Activated naive CD4-positive, alpha-beta T cell treated with anti-CD3 and anti-CD28 coated beads, Interleukin-2, amount 50 U/mL, for 24 hours (primary cell): ENCODE data around the gene ATG101.
"Not testable (repeated sequence)": the region's sequence is repeated elsewhere in the genome, so short reads cannot be mapped to it uniquely, and the experiment has no call there.

ENCODE experiments used
- H3K27ac Mint-ChIP-seq: one replicate; pipeline ENCODE4 v1.8.0; 2021; ENCODE audit warnings: mild to moderate bottlenecking, mixed read lengths
- H3K27me3 Mint-ChIP-seq: one replicate; pipeline ENCODE4 v1.8.0; 2021; ENCODE audit warnings: mixed read lengths
- H3K36me3 Mint-ChIP-seq: one replicate; pipeline ENCODE4 v1.8.0; 2021; ENCODE audit warnings: mixed read lengths
- H3K4me1 Mint-ChIP-seq: one replicate; pipeline ENCODE4 v1.8.0; 2021; ENCODE audit warnings: mixed read lengths
- H3K4me3 Mint-ChIP-seq: one replicate; pipeline ENCODE4 v1.8.0; 2021; ENCODE audit warnings: mild to moderate bottlenecking, mixed read lengths
- H3K9me3 Mint-ChIP-seq: one replicate; pipeline ENCODE4 v1.8.0; 2021; ENCODE audit warnings: mixed read lengths

ATG101 gene

DNA sequence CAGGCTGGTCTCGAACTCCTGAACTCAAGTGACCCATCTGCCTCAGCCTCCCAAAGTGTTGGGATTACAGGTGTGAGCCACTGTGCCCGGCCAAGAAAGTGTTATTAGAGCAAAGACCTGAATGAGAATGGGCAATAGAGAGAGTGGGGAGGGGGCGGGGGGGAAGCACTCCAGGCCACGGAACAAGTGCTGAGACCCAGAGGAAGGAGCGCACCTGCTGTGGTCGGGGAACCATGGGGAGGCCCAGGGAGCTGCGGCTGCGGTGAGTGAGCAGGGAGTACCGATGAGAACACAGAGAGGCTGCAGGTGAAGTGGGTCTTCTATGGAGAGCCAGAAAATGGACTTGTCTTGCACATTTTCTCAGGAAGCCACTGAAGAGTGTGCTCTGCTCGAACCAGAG, 20.5 kb downstream of the ATG101 start:
- no peak overlapping the region for H3K27ac Mint-ChIP-seq
- no peaks in the 10 kb centered on the region for H3K36me3 Mint-ChIP-seq

DNA sequence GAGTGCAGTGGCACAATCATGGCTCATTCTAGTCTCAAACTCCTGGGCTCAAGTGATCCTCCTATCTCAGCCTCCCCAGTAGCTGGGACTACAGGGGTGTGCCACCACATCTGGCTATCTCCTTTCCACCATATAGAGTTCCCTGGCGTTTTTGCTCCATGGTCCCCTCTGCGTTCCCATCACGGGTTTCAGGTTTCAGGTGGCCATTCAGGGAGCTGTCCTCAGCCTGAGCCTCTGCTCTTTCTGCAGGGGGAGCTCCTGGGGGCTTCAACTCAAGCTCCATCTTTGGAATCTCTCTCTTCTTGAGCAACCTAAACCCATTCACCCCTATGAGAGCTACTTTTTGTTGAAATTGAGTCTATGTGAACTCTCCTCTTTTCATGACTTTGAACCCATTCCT, 21.3 kb downstream of the ATG101 start:
- peaks cover 23% of the 10 kb centered on the region for H3K27me3 Mint-ChIP-seq
- no peak overlapping the region for H3K4me3 Mint-ChIP-seq
- peak overlapping the region; percentile 31 for H3K27ac Mint-ChIP-seq
- H3K4me1 Mint-ChIP-seq: no peaks in the 10 kb centered on the region
- H3K36me3 Mint-ChIP-seq: no peaks in the 10 kb centered on the region
- no peaks in the 10 kb centered on the region for H3K9me3 Mint-ChIP-seq

More for the DNA sequence above, 20.5 kb downstream of the ATG101 start:
- no peaks in the 10 kb centered on the region for H3K4me1 Mint-ChIP-seq
- peaks cover 22% of the 10 kb centered on the region for H3K27me3 Mint-ChIP-seq
- no peaks in the 10 kb centered on the region for H3K9me3 Mint-ChIP-seq
- no peak overlapping the region for H3K4me3 Mint-ChIP-seq

DNA sequence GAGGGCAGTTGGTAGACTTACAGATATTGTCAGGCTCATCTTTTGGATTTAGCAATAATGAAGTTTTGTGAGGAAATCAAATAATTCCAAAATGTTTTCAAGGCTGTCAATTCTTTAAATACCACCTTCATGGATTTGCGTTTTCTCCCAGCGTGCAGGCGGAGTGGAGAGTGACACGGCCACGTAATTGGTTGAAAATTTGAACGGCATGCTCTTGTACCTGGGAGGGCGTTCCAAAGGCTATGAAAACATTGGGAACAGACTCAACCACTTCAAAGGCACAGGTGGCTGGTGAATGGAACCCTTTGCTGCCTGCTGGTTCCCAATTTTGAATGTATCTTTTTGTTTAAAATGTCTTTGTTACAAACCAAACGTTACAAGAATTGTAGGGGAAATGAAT, 22.1 kb downstream of the ATG101 start:
- H3K4me1 Mint-ChIP-seq: no peaks in the 10 kb centered on the region
- H3K27me3 Mint-ChIP-seq: peaks cover 23% of the 10 kb centered on the region
- H3K36me3 Mint-ChIP-seq: no peaks in the 10 kb centered on the region
- no peak overlapping the region for H3K27ac Mint-ChIP-seq
- no peaks in the 10 kb centered on the region for H3K9me3 Mint-ChIP-seq
- H3K4me3 Mint-ChIP-seq: no peak overlapping the region

DNA sequence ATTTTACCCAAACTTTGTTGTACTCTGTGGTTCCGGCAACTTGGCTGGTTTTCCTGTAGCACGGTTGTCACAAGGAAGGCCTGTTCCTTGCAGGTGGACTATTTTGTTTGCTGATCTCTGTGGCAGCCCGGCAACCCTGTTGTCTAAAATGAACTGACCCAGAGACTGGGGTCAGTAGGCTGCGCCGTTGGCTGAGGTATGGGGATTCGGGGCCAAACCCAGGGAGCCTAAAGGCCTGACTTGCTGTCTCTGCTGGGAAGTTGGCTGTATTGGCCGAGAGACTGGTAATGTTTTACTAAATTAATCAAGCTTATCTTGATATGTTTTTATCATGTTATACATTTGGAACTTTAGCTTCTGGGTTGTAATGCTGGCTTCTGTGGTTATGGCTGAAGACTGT, 23.6 kb downstream of the ATG101 start:
- H3K27ac Mint-ChIP-seq: no peak overlapping the region
- peaks cover 26% of the 10 kb centered on the region for H3K27me3 Mint-ChIP-seq
- H3K9me3 Mint-ChIP-seq: no peaks in the 10 kb centered on the region
- no peak overlapping the region for H3K4me3 Mint-ChIP-seq
- no peaks in the 10 kb centered on the region for H3K4me1 Mint-ChIP-seq
- H3K36me3 Mint-ChIP-seq: no peaks in the 10 kb centered on the region

DNA sequence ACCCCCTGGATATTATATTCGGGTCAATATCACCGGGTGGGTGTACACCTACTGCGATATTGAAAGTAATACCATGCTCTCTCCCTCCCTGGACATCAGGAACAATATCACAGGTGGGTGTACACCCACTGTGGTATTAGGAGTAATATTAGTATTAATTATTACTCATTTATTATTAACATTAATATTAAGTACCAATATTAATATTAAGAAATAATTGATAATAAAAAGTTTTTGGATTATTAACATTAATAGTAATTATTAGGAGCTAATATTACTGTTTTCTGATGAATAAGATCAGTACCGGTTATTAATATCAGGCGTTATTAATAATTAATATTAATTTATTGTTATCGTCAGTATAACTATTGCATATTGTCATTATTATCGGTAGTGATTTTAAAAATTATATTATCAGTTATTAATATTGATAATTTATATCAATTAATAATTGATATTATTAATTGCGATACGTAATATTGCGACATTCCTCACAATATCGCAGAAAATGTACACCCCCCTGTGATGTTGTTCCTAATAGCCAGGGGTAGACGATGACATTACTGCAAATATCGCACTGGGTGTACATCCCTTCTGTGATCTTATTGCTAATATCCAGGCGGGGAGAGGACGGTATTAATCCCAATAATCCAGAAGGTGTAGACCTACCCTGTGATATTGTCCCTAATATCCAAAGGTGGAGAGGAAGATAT, 26.7 kb downstream of the ATG101 start:
- no peaks in the 10 kb centered on the region for H3K36me3 Mint-ChIP-seq
- no peak overlapping the region for H3K4me3 Mint-ChIP-seq
- peaks cover 25% of the 10 kb centered on the region for H3K27me3 Mint-ChIP-seq
- H3K4me1 Mint-ChIP-seq: no peaks in the 10 kb centered on the region
- no peak overlapping the region for H3K27ac Mint-ChIP-seq
- H3K9me3 Mint-ChIP-seq: no peaks in the 10 kb centered on the region

DNA sequence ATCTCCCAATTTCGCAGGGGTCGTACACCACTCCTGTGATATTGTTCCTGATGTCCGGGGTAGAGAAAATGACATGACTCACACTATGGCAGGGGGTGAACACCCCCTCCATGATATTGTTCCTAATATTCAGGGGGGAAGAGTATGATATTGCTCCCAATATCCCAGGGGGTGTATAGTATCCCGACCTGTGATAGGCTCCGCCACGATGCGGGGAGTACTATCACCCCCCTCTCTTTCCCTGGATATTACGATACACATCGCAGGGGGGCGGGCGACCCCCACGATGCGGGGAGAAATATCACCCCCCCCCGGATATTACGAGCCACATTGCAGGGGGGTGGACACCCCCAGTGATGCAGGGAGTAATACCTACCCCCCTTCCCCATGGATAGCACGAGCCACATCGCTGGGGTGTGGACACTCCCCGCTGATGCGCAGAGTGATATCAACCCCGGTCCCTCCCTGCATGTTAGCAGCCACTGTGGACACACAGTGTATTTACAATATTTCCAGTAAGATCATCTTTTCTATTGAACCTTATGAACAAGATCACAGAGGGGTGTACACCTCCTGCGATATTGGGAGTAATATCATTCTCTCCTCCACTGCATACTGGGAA, 27.4 kb downstream of the ATG101 start:
- H3K27ac Mint-ChIP-seq: peak overlapping the region; percentile 14
- H3K9me3 Mint-ChIP-seq: no peaks in the 10 kb centered on the region
- H3K36me3 Mint-ChIP-seq: no peaks in the 10 kb centered on the region
- H3K27me3 Mint-ChIP-seq: peaks cover 24% of the 10 kb centered on the region
- H3K4me1 Mint-ChIP-seq: no peaks in the 10 kb centered on the region
- H3K4me3 Mint-ChIP-seq: no peak overlapping the region

DNA sequence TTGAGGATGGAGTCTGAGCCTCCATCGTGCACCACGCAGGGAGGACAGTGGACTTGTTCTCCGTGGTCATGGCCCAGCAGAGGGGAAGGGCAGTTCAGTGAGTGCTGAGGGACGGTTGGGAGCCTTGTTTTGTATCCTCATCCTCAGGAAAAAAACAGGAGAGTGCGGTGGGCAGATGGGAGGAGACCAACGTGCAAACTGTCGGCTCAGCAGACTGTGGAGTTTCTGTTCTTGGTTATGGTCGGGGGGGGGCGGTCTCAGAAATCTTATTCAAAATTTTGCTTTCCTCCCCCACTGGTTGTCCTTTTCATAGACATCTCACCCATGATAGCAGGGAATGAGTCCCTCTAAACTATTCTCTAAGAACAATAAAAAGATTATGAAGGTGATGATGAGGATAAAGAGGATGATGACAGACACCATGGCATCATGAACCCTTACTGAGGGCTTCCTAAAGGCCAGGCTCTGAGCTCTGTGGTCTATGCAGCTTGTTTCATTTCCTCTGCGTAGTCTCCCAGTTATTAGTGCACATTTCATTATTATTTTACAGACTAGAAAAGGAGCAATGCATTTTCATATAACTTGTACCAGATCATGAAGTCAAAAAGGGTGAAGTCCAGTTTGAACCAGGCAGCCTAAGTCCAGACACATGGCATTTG, 34.8 kb downstream of the ATG101 start:
- H3K4me3 Mint-ChIP-seq, H3K4me1 Mint-ChIP-seq, H3K27ac Mint-ChIP-seq, H3K36me3 Mint-ChIP-seq, H3K9me3 Mint-ChIP-seq: not testable (repeated sequence)
- peaks cover 28% of the 10 kb centered on the region for H3K27me3 Mint-ChIP-seq

DNA sequence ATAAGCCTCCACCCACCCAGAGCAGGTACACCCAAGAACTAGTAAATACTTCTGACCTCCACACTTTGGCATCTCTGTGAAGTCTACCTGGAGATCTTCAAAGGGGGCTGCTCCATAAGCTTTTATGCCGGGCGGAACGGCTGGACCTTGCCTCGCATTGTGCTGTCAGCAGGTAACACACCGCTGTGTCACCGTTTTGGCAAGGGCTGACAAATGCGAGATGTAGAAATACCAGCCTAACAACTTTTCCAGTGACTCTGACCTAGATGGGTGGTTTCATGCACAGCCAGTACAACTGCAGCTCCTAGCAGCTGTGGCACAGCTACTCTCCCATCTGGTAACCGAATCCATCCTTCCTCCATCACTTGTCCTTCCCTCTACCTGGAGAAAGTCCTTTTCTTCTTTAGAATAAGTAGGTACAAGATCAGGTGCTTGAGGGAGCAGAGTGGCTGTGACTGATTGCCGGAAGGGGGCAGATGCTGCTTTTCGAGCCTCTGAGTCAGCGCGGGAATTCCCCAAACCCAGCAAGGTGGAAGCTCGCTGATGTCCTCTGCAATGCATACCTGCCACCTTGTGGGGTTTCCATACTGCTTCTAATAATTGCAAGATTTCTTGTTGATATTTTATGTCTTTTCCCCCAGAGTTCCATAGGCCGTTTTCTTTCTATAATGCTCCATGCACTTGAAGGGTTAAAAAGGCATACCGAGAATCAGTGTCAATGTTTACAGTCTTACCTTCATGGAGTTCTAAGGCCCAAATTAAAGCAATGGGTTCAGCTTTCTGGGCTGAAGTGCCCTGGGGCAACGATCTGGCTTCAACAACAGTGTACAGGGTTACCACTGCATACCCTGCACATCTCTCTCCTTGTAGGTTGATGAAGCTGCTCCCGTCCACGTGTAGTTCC, 46.7 kb downstream of the ATG101 start:
- not testable (repeated sequence) for H3K27me3 Mint-ChIP-seq, H3K4me3 Mint-ChIP-seq, H3K9me3 Mint-ChIP-seq, H3K36me3 Mint-ChIP-seq, H3K27ac Mint-ChIP-seq
- peaks cover 12% of the 10 kb centered on the region for H3K4me1 Mint-ChIP-seq

DNA sequence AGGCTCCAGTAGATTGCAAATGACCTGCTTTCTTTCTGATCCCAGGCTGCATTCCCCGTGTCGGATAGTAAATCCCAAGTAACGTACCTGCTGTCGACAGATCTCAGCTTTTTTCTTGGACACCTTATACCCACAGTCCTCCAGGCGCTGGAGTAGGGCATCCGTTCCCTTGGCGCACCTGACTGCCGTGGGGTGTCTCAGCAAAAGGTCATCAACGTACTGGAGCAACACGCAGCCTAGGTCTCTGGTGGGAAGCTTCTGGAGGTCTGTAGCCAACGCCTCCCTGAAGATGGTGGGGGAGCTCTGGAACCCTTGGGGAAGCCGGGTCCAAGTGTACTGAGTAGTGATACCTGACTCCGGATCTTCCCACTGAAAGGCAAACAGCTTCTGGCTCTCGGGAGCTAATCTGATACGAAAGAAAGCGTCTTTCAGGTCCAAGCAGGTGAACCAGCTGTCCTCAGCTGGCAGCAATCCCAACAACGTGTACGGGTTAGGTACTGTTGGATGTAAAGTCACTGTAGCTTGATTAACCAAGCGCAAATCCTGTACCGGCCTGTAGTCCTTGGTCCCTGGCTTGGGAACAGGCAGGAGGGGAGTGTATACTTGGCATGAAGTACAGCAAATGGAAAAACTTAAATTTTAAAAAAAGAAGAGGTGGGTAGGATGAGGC, 48.2 kb downstream of the ATG101 start:
- not testable (repeated sequence) for H3K9me3 Mint-ChIP-seq, H3K36me3 Mint-ChIP-seq, H3K4me3 Mint-ChIP-seq, H3K27me3 Mint-ChIP-seq
- Mint-ChIP-seq H3K4me1 (peaks cover 12% of the 10 kb centered on the region), H3K27ac (peak overlapping the region; percentile 47)

DNA sequence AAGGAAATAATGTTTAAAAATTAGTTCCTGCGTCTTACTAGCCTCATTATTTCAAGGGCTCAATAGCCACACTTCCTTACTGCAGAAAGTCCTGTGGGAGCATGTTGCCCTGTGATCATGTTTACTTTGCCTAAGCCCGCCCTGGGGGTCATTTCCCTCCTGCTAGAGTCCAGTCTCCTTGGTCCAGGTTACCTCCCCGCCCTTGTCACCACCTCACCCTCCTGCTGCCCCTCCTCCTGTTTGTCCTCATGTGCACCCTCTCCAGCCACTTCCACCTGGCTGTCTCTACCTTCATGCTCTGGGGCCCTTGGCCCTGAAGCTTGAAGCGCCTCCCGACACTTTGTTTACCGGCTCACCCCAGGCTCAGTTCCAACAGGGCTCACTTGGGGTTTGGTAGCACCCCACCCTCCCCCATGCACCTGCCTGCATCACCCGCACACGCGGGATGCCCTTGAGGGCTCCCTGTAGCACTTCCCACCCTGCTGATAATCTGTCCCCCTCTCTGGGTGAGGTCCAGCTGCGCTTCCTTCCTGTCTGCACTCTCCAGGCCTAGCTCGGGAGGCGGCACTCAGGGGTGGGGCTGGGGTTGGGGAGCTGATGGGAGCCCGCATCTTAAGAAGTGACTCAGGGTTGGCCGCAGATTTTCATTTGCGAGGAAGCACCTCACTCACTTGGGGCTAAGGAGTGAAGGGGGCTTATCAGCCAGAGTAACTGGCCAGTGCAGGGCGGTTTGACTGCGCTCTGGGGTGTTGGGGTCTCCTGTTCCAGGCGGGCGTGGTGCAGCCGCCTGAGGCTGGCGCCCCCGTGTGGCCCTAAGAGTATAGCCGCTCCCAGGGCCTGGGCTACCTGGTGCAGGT, 49.8 kb downstream of the ATG101 start:
- Mint-ChIP-seq H3K9me3 (no peaks in the 10 kb centered on the region), H3K4me1 (peaks cover 12% of the 10 kb centered on the region), H3K27ac (peak overlapping the region; percentile 24), H3K4me3 (no peak overlapping the region), H3K27me3 (peaks cover 6% of the 10 kb centered on the region), H3K36me3 (no peaks in the 10 kb centered on the region)

DNA sequence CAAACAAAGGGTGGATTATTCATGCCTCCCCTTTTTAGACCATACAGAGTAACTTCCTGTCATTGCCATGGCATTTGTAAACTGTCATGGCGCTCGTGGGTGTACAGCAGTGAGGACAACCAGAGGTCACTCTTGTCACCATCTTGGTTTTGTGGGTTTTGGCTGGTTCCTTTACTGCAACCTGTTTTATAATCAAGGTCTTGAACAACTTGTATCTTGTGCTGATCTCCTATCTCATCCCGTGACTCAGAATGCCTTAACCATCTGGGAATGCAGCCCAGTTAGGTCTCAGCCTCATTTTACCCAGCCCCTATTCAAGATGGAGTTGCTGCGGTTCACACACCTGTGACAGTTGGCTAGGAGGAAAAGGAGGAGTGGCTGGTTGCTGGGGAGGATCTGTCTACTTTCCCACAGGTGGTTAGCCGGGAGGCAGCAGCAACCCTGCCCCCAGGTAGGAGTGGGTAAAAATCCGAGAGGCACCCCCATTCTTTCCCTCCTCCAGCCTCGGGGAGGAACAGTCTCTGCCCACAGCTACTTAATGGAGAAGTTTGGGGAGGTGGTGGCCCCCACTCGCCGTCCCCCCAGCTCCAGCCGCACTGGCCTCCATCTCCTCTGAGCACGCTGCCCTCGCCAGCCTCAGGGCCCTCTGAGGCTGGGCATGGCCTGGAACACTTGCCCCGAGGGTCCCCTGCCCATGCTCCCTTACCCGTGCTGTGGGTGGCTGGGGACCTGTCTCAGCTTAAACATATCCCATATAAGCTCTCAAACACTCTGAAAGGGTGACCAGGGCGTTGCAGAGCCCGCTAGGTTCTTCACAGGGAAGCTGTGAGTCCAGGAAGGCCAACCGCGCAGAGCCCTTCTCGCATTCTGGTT, 51.4 kb downstream of the ATG101 start:
- Mint-ChIP-seq H3K4me1 (peaks cover 10% of the 10 kb centered on the region), H3K27me3 (peaks cover 6% of the 10 kb centered on the region), H3K4me3 (no peak overlapping the region), H3K9me3 (no peaks in the 10 kb centered on the region), H3K27ac (peak overlapping the region; percentile 70), H3K36me3 (no peaks in the 10 kb centered on the region)

DNA sequence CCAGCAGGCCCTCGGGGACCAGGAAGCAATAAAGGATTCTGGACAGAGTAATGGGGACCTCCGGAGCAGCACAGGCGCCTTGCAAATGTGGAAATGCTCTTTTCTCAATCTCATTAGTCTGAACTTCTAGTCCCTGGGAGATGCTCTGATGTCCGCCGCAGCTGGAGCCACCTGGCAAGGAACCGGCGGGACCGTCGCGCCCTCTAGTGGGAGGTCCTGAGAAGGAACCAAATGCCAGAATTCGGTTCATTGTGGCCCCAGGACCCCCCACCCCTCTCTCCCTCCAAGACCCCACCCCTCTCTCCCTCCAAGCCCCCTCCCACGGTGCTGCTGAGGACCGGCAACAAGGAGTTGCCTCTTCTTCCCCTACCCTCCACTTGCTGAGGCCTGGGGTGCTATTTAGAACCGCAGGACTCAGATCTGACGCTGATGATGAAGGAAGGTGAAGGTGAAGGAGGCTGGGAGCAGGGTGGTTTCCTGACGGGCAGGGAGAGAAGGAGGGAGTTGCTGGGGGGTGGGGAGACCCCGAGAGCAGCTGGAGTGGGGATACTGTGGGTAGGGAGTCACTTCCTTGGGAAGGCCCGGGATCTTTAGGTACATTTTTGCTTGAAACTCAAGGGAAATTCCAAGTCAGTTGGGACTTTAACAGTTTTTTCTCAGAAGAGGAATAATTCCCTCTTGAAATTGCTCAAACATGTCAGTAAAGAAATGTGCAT, 52.2 kb downstream of the ATG101 start:
- H3K27ac Mint-ChIP-seq: no peak overlapping the region
- H3K27me3 Mint-ChIP-seq: peaks cover 6% of the 10 kb centered on the region
- H3K36me3 Mint-ChIP-seq: no peaks in the 10 kb centered on the region
- no peak overlapping the region for H3K4me3 Mint-ChIP-seq
- no peaks in the 10 kb centered on the region for H3K9me3 Mint-ChIP-seq
- peaks cover 2% of the 10 kb centered on the region for H3K4me1 Mint-ChIP-seq

DNA sequence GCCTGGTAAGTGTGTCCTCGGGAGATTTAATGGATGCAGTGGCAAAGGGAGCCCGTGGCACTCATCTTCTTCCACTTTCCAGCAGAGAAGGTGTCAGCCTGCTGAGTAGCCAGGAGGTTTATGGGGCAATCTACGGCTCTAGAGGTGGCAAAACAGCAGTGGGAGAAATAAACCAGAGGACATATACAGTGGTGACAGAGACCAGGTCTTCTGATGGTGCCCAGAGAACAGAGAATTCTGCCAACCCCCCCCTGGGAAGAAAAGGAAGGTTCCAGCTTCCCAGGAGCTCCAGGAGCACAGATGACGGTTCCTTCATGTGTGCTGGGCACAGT, 52.7 kb downstream of the ATG101 start:
- Mint-ChIP-seq H3K36me3 (no peaks in the 10 kb centered on the region), H3K27ac (no peak overlapping the region), H3K4me1 (no peaks in the 10 kb centered on the region), H3K4me3 (no peak overlapping the region), H3K9me3 (no peaks in the 10 kb centered on the region), H3K27me3 (peaks cover 6% of the 10 kb centered on the region)
